Measurements from ENCODE around the gene HINFP. TPM values are rescaled to one million over a fixed set of nuclear protein-coding genes. Genes with fewer than 3 reads are reported as not detected.
"Not testable (repeated sequence)": the region's sequence is repeated elsewhere in the genome, so short reads cannot be mapped to it uniquely, and the experiment has no call there.

Gene HINFP
- total RNA-seq, 6 experiments from 2014 or later = 9.9 to 13.4 (median 11.3) TPM

- TF ChIP-seq CTCF (IDR thresholded peaks at IDR 0.05) = peak; percentile 36; the same call in 1 of the 2 replicates
- Mint-ChIP-seq H3K4me3 (peak overlapping the region; percentile 91), H3K36me3 (ENCODE audit: low read depth) (peaks cover 9% of the 10 kb centered on the region; the same call in 1 of the 2 replicates), H3K27me3 (ENCODE audit: insufficient read depth) (no peaks in the 10 kb centered on the region), H3K4me1 (ENCODE audit: low read depth) (peaks cover 32% of the 10 kb centered on the region), H3K9me3 (no peaks in the 10 kb centered on the region), H3K27ac (peak overlapping the region; percentile 98)
- DNase-seq = no peak
These were observed 20.2 kb upstream of the HINFP start for GRCh38 chr11:119100994-119101758.

GRCh38 chr11:119101759-119102423 lies 19.5 kb upstream of the HINFP start, which contains the start of gene DPAGT1:
TSS of gene DPAGT1 (minus strand) at chr11:119101853. CDS start at chr11:119101655, 198 bp downstream.
- H3K4me1 Mint-ChIP-seq (ENCODE audit: low read depth) = peaks cover 38% of the 10 kb centered on the region
- peak within 1 kb of the TSS; percentile 98 for H3K27ac Mint-ChIP-seq
- TF ChIP-seq CTCF (IDR thresholded peaks at IDR 0.05) = no peak; the same call in 1 of the 2 replicates
- peak; percentile 97 for DNase-seq
- peak within 1 kb of the TSS; percentile 91 for H3K4me3 Mint-ChIP-seq
- H3K27me3 Mint-ChIP-seq (ENCODE audit: insufficient read depth) = no peaks in the 10 kb centered on the region
- peaks cover 9% of the 10 kb centered on the region; the same call in 1 of the 2 replicates for H3K36me3 Mint-ChIP-seq (ENCODE audit: low read depth)
- H3K9me3 Mint-ChIP-seq = no peaks in the 10 kb centered on the region

- peaks cover 42% of the 10 kb centered on the region for H3K4me1 Mint-ChIP-seq (ENCODE audit: low read depth)
- not testable (repeated sequence) for H3K9me3 Mint-ChIP-seq; H3K36me3 Mint-ChIP-seq (ENCODE audit: low read depth); H3K27me3 Mint-ChIP-seq (ENCODE audit: insufficient read depth); DNase-seq
- H3K27ac Mint-ChIP-seq = peak overlapping the region; percentile 98
- peak overlapping the region; percentile 91 for H3K4me3 Mint-ChIP-seq
These were observed 18.2 kb upstream of the HINFP start for GRCh38 chr11:119103161-119103664.

- Mint-ChIP-seq H3K4me1 (ENCODE audit: low read depth) (peaks cover 45% of the 10 kb centered on the region), H3K27ac (peak overlapping the region; percentile 57), H3K9me3 (no peaks in the 10 kb centered on the region), H3K27me3 (ENCODE audit: insufficient read depth) (no peaks in the 10 kb centered on the region), H3K36me3 (ENCODE audit: low read depth) (no peaks in the 10 kb centered on the region; the same call in 1 of the 2 replicates), H3K4me3 (no peak overlapping the region)
- no peak for TF ChIP-seq CTCF (IDR thresholded peaks at IDR 0.05)
- no peak for DNase-seq
These were observed 17.6 kb upstream of the HINFP start for GRCh38 chr11:119103793-119104192.

- Mint-ChIP-seq H3K9me3 (no peaks in the 10 kb centered on the region), H3K4me3 (peak within 1 kb of the TSS; percentile 89), H3K27me3 (ENCODE audit: insufficient read depth) (no peaks in the 10 kb centered on the region; the same call in 1 of the 2 replicates), H3K36me3 (ENCODE audit: low read depth) (peaks cover 12% of the 10 kb centered on the region; the same call in 1 of the 2 replicates), H3K4me1 (ENCODE audit: low read depth) (peaks cover 34% of the 10 kb centered on the region), H3K27ac (peak within 1 kb of the TSS; percentile 91)
- TF ChIP-seq CTCF (IDR thresholded peaks at IDR 0.05) = no peak
- DNase-seq = peak; percentile 79
These were observed 14.5 kb upstream of the HINFP start, which contains the start of gene C2CD2L for GRCh38 chr11:119106564-119107537. TSS of gene C2CD2L (plus strand) at chr11:119107344. CDS start at chr11:119107742, 398 bp downstream.

All from HFFc6 (cell line).